Kidney epithelial cell (primary cell): ENCODE measurements around the gene MPPED1. TPM values are rescaled to one million over a fixed set of nuclear protein-coding genes. Genes with fewer than 3 reads are reported as not detected.

Experiments
- DNase-seq: peaks from one replicate; pipeline ENCODE4 v3.0.0-alpha.2; 2010; ENCODE audit warnings: low read depth
- H3K27me3 ChIP-seq: 2 replicates; pipeline ENCODE4 v1.6.0; 2011; ENCODE audit warnings: low read length; ENCODE audit not compliant: control insufficient read depth, insufficient read depth
- H3K36me3 ChIP-seq: 2 replicates; pipeline ENCODE4 v1.5.1; 2011; ENCODE audit warnings: low read length; ENCODE audit not compliant: control insufficient read depth, insufficient read depth
- H3K4me3 ChIP-seq: 2 replicates; pipeline ENCODE4 v1.5.1; 2011; ENCODE audit warnings: low read depth, mild to moderate bottlenecking, control low read depth, low read length
- total RNA-seq: library from RNA; depleted of rRNA; stranded (reverse); fragments of >200 nt; gene quantifications from 2 replicates; pipeline ENCODE4 v1.2.3, GENCODE V29; 2015
- TF ChIP-seq, protein P1 (sequence below): IDR thresholded peaks from 2 replicates; pipeline ENCODE4 v1.5.1; 2011; ENCODE audit warnings: mild to moderate bottlenecking, moderate library complexity, low read length, control low read depth, inconsistent platforms; ENCODE audit not compliant: insufficient read depth, poor library complexity, severe bottlenecking

Gene MPPED1
- total RNA-seq, 1 donor from 2014 or later: not detected

DNA sequence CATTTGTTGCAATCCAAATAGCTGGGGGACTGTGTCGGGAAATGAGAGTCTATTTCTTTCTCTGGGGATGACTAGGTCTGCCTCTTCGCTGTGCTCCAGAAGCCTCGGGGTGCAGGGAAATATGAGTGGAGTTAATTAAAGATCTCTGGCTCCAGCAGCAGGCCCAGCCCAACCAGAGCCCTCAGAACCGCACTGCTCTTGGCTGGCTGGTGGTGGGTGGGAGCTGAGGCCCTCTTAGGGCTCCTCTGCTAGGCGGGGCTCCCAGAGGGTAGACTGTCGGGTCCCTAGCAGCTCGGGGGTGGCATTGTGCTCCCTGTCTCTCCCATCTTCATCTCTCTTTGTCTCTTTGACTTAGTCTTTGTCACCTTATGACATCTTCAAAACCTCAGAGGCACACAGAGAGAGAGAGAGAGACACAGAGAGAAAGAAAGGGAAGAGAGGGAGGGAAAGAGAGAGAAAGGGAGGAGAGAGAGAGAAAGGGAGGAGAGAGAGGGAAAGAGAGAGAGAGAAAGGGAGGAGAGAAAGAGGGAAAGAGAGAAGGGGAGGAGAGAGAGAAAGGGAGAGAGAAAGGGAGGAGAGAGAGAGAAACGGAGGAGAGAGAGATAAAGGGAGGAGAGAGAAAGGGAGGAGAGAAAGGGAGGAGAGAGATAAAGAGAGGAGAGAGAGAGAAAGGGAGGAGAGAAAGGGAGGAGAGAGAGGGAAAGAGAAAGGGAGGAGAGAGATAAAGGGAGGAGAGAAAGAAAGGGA is 20.2 kb downstream of the MPPED1 start:
- DNase-seq: no peak
- TF ChIP-seq, protein P1, sequence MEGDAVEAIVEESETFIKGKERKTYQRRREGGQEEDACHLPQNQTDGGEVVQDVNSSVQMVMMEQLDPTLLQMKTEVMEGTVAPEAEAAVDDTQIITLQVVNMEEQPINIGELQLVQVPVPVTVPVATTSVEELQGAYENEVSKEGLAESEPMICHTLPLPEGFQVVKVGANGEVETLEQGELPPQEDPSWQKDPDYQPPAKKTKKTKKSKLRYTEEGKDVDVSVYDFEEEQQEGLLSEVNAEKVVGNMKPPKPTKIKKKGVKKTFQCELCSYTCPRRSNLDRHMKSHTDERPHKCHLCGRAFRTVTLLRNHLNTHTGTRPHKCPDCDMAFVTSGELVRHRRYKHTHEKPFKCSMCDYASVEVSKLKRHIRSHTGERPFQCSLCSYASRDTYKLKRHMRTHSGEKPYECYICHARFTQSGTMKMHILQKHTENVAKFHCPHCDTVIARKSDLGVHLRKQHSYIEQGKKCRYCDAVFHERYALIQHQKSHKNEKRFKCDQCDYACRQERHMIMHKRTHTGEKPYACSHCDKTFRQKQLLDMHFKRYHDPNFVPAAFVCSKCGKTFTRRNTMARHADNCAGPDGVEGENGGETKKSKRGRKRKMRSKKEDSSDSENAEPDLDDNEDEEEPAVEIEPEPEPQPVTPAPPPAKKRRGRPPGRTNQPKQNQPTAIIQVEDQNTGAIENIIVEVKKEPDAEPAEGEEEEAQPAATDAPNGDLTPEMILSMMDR: no peak
- no peak overlapping the region for H3K4me3 ChIP-seq
- no peaks in the 10 kb centered on the region for H3K36me3 ChIP-seq
- peaks cover 8% of the 10 kb centered on the region for H3K27me3 ChIP-seq

- DNase-seq: no peak
- Histone ChIP-seq H3K27me3 (peaks cover 8% of the 10 kb centered on the region), H3K36me3 (no peaks in the 10 kb centered on the region), H3K4me3 (no peak overlapping the region)
- TF ChIP-seq, protein P1: no peak
These were observed 21.1 kb downstream of the MPPED1 start for GRCh38 chr22:43432883-43433415.

DNA sequence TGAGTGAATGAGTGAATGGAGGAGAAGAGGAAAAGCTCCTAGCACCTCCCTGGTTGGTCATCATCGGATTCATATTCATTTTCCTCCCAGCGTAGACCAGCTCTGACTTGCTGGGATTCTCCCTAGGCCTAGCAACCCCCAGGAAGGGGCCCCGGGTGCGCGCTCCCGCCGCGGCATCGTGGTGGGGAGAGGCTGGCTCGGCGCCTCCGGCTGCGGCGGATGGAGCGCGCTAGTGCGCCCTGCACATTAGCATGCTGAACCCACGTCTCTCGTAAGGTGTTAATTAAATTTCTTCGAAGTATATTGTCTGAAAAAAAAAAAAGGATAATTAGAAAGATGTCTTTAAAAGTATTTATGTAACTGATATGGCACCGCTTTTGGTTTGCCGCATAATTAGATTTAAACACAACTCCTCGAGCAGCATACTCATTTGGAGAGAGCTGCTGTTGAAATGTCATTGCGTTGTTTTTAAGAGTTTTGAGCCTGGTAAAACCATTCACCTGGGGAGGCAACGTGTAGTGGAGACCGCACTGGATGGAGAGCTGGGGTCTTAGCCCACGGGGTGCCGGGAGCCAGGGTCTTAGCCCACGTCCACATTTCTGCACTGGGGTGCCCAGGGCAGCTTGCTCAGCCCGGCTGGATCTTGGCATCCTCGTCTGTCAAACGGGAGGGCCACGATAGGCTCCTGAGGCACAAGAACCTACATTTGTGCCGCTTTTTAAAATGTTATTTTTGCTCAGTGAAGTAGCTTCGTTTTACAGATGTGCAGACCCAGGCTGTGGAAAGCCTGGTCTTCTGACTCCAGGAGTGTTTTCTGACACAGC is 21.8 kb downstream of the MPPED1 start:
- H3K4me3 ChIP-seq: no peak overlapping the region
- TF ChIP-seq, protein P1: no peak
- DNase-seq: no peak
- H3K36me3 ChIP-seq: no peaks in the 10 kb centered on the region
- H3K27me3 ChIP-seq: peaks cover 8% of the 10 kb centered on the region

DNA sequence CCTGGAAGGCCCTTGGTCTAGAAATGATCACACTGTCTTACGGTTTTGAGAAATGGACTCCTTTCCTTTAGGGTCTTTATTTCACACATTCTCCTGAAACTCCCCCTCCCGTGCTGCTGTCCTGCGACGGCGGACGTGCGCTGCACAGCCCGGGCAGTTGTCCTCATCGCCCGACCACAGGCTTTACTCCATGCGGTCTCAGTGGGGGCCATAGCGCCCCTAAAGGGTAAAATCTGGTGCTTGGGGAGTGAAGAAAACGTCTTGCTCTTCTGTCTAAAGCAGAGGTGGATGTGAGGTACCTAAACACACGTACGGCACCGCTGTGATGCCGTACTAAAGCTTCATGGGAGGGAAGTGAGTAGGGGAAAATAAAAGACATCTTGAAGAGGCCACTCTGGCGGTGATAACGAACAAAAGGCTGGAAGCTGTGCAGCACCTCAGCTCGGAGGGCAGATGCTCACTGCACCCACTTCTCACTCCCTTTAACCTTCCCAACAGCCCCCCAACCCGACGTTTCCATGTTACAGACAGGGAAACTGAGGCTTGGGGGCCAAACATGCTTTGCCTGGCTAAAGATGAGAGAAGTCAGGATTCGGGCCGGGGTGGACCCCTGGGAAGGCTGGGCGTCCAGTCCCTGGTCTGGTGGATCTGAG is 22.6 kb downstream of the MPPED1 start:
- no peak overlapping the region for H3K4me3 ChIP-seq
- H3K36me3 ChIP-seq: no peaks in the 10 kb centered on the region
- DNase-seq: no peak
- peaks cover 8% of the 10 kb centered on the region for H3K27me3 ChIP-seq
- TF ChIP-seq, protein P1: no peak

DNA sequence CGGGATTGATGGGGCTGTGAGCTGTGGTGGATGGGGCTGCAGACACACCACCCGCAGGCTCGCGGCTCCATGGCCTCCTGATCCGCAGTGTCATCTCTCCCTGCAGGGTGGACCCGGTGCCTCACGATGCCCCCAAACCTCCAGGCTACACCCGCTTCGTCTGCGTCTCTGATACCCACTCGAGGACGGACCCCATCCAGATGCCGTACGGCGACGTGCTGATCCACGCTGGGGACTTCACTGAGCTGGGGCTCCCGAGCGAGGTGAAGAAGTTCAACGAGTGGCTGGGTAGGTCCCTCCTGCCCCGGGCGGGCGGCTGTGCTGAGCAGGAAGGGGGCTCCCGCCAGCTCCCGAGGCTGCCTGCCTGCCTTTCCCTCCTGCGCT is 23.1 kb downstream of the MPPED1 start:
- peaks cover 8% of the 10 kb centered on the region for H3K27me3 ChIP-seq
- no peak for DNase-seq
- H3K36me3 ChIP-seq: no peaks in the 10 kb centered on the region
- no peak overlapping the region for H3K4me3 ChIP-seq
- TF ChIP-seq, protein P1: no peak
